KOPT-K1 (cell line): ENCODE data around the gene H2BW2.

Source experiments
- H3K27ac ChIP-seq: fragments of 200-600 bp; sonication (generic); 2 replicates; pipeline ENCODE4 v1.5.1; 2016; ENCODE audit warnings: antibody characterized with exemption, mild to moderate bottlenecking, low read depth, low read length; ENCODE audit not compliant: poor library complexity, severe bottlenecking
- H3K36me3 ChIP-seq: fragments of 200-600 bp; sonication (generic); 2 replicates; pipeline ENCODE4 v1.5.1; 2017; ENCODE audit warnings: antibody characterized with exemption, mild to moderate bottlenecking, low read length, moderate library complexity; ENCODE audit not compliant: insufficient read depth
- H3K9me3 ChIP-seq: fragments of 200-600 bp; sonication (generic); 2 replicates; pipeline ENCODE4 v1.5.1; 2017; ENCODE audit warnings: antibody characterized with exemption, low read length, mild to moderate bottlenecking; ENCODE audit not compliant: insufficient read depth, poor library complexity, severe bottlenecking

H2BW2 gene

DNA sequence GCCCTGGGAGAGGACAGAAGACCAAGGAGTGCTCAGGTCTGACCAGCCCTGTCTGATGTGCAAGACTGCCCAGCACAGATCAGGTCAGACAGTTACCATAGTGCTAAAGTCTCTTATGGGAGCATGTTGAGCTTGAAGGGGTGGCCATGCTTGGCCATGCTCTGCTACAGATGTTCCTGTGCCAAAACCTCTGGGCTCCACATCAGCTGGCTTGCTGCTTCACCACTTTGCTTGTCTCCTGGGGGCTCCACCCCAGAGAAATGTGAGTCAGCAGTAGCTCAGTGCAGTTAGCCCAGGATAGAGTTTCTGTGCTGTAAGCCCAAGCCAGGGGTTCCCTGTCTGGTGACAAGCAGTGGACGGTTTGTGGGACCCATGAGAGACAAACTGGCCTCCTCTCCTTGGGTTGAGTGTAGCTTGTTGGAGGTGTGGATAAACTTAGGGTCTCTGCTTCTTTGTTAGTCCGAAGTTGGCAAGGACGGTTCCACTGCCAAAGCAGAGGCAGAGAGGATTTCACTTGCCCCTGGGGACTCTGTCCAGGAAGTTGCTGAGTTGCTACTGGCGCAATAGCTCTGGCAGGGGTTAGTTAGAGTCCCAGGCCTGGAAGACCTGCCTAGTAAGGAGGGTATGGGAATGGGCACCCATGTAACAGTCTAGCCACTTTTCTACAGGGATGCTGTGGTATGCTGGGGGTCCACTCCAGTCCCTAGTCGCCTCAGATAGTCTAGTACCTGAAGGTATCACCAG, 45.0 kb downstream of the H2BW2 start:
- Histone ChIP-seq H3K27ac (no peak overlapping the region), H3K9me3 (no peaks in the 10 kb centered on the region)

DNA sequence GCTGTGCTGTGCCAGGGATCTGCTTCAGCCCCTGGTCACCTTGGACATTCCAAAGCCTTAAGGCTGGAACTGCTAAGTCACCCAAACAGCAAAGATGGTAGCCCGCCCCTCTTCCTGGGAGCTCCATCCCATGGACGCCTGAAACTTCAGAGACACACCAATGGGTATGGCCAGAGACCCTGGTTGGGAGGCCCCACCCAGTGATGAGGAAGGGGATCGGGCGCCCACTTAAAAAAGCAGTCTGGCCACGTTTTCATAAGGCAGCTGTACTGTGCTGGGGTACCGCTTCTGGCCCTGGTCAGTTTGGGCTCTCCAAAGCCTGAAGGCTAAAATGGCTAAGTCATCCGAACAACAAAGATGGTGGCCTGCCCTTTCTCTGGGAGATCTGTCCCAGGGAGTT, 45.7 kb downstream of the H2BW2 start:
- Histone ChIP-seq H3K36me3 (no peaks in the 10 kb centered on the region), H3K27ac (no peak overlapping the region), H3K9me3 (no peaks in the 10 kb centered on the region)

More for the DNA sequence above, 45.0 kb downstream of the H2BW2 start:
- no peaks in the 10 kb centered on the region for H3K36me3 ChIP-seq

DNA sequence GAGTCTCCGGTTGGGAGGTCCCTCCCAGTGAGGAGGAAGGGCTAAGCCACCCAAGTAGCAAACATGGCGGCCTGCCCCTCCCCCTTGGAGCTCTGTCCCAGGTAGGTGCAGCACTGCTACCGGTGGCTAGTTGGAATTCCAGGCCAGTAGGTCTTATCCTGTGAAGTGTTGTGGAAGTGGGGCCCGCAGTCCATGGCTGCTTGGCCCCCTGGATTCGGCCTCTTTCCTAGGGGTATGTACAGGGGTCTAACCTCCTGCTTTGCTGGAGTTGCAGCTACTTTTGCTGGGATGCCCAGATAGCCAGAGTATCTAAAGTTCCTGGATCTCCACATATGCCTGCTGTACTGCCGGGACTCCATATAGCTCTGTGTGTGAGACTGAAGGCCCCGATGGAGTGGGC, 46.2 kb downstream of the H2BW2 start:
- H3K36me3 ChIP-seq = no peaks in the 10 kb centered on the region
- no peaks in the 10 kb centered on the region for H3K9me3 ChIP-seq
- H3K27ac ChIP-seq = no peak overlapping the region
